Mucosa of descending colon (tissue), 3 donors: ENCODE results near the gene PXMP2. TPM values are rescaled to one million over a fixed set of nuclear protein-coding genes. Genes with fewer than 3 reads are reported as not detected.

ENCODE experiments used
- ATAC-seq: fragments of 200-7000 bp; cut with Tn5 transposase; one replicate; pipeline ENCODE4 v1.9.1; 2020; ENCODE audit warnings: mild to moderate bottlenecking, moderate library complexity
- DNase-seq, 3 donors: peaks; one replicate each; pipeline ENCODE4 v3.0.0-alpha.2; 2020
- H3K36me3 ChIP-seq: fragments of 200-600 bp; one replicate; pipeline ENCODE4 v1.8.0; 2021; ENCODE audit warnings: low read depth, mild to moderate bottlenecking
- H3K4me1 ChIP-seq: fragments of 200-600 bp; one replicate; pipeline ENCODE4 v1.8.0; 2021; ENCODE audit warnings: low read depth, mild to moderate bottlenecking
- H3K4me3 ChIP-seq: fragments of 200-600 bp; one replicate; pipeline ENCODE4 v1.8.0; 2021; ENCODE audit warnings: mild to moderate bottlenecking
- H3K9me3 ChIP-seq: fragments of 200-600 bp; one replicate; pipeline ENCODE4 v1.8.0; 2021; ENCODE audit warnings: mild to moderate bottlenecking
- intact Hi-C, 2 donors: fragments of 100-400 bp; cut with DNase I in 1 of 2; cut with micrococcal nuclease in 1 of 2; formaldehyde crosslinking; loops; one replicate each; pipeline versions ENCODE4 v1.11.0 to v1.11.1; 2022; cut with DNase I, micrococcal nuclease
- total RNA-seq, 3 donors: library from RNA; stranded (reverse); fragmentation: NEBNext Ultra II Directional in 2 of 3; extraction: Animal tissue kit (Norgen Biotek cat#: 25700) in 2 of 3; gene quantifications; one replicate each; pipeline versions ENCODE4 v1.2.1 to v1.2.4, GENCODE V29; 2021 to 2023
- TF ChIP-seq, protein P1 (sequence below): fragments of 200-600 bp; IDR thresholded peaks from one replicate; pipeline ENCODE4 v1.8.0; 2022; ENCODE audit warnings: antibody characterized with exemption, mild to moderate bottlenecking
- donor health status: DM: no; HTN: no; CAD: no; lungs with moderate emphysema.
- donor health status: DM: no; HTN: no; CAD: no.
- donor health status: DM: no; HTN: yes; CAD: no.

Gene PXMP2
- total RNA-seq, 3 donors from 2014 or later, result 52.1 to 141 (median 66.3) TPM

DNA sequence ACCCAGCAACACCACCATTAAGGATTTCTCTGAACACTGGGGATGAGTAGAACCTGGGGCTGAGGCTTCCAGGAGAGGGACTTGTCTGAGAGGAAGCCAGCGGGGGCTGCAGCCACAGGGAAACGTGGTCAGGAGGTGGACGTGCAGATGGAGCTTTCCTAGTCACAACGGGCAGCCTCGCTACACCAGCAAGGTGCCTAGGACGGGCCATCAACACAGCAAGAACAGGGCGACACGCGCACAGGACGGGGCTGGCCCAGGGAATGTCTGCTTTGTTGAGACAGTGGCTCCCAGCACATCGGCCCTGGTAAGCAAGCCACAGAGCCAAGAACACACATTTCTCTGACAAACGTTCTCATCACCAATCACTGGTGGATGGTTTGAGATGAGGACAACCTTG lies 49.0 kb downstream of the PXMP2 start:
- ATAC-seq, result no peak

DNA sequence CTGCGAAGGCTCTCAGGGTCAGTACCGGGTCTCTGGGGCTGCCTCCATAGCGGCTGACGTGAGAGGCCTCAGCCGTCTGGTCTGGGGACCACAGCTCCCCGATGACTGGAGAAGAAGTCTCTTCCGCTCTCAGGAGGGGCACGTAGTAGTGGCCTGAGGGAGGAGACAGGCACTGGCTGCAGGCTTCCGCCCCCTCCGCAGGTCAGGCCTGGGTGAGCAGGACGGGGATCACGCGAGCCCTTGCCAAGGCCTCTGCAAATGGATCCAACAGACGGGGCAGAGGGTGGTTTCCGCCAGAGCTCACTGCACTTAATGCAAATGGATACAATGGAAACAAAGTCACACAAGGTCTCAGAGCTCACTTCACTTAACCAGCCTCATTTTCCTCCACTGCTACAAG lies 49.5 kb downstream of the PXMP2 start:
- Histone ChIP-seq H3K36me3 (peaks cover 26% of the 10 kb centered on the region), H3K9me3 (no peaks in the 10 kb centered on the region), H3K4me1 (no peaks in the 10 kb centered on the region), H3K4me3 (no peak overlapping the region)
- intact Hi-C loops, result no loop called here
- ATAC-seq (no peak), DNase-seq (peak in 1 of 3 donors; percentile 27)
- TF ChIP-seq, protein P1, sequence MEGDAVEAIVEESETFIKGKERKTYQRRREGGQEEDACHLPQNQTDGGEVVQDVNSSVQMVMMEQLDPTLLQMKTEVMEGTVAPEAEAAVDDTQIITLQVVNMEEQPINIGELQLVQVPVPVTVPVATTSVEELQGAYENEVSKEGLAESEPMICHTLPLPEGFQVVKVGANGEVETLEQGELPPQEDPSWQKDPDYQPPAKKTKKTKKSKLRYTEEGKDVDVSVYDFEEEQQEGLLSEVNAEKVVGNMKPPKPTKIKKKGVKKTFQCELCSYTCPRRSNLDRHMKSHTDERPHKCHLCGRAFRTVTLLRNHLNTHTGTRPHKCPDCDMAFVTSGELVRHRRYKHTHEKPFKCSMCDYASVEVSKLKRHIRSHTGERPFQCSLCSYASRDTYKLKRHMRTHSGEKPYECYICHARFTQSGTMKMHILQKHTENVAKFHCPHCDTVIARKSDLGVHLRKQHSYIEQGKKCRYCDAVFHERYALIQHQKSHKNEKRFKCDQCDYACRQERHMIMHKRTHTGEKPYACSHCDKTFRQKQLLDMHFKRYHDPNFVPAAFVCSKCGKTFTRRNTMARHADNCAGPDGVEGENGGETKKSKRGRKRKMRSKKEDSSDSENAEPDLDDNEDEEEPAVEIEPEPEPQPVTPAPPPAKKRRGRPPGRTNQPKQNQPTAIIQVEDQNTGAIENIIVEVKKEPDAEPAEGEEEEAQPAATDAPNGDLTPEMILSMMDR, result no peak

More for the DNA sequence above, 49.0 kb downstream of the PXMP2 start:
- Histone ChIP-seq H3K36me3 (peaks cover 22% of the 10 kb centered on the region), H3K4me3 (no peak overlapping the region), H3K9me3 (no peaks in the 10 kb centered on the region), H3K4me1 (no peaks in the 10 kb centered on the region)
- DNase-seq, result peak in 1 of 3 donors; percentile 34
- TF ChIP-seq, protein P1, result no peak
- intact Hi-C loops, result no loop called here

DNA sequence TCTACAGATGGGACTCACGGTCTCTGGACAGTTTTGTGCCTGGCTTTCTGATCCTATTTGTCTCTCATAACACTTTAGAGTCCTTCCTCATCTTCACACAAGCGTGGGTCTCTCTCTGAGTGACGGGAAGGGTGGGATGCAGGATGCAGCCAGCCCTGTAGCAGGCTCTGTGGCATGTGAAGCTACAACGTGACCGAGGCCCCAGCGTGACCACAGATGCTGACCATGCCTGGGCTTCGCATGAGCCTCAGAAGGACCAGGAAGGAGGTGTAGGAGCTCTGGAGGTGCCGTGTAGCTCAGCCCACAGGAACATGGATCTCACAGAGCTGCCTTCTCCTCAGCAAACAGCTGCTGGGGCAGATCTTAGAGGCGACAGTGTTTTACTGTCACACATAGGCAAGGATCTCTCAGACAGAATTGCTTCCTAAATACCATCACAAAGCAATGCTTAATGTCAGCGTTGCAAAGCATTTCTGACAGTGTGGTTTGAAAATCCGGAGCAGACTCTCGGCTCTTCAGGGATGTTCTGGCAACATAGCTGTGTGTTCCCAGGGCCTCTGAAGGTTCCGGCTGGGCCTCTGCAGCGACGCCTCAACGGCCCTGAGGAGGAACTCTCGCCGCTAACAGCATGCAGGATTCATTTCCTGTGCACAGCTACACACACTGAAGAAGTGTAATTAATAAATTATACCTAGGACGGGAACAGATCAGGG lies 52.4 kb downstream of the PXMP2 start:
- ATAC-seq, result no peak
- TF ChIP-seq, protein P1, result no peak
- H3K36me3 ChIP-seq, result peaks cover 22% of the 10 kb centered on the region

DNA sequence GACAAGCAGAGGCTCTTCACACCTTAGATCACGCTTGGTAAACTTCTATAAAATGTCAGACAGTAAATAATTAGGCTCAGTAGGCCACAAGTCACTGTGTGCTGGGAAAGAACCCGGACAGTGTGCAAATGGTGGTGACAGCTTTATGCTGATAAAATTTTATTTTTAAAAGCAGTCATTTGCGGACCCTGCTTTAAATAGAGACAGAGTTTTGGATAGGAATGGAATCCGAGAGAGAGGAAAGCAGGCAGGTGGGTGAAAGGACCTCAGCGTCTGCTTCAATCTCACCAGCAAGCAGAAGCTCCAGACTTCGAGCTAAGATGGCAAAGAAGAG lies 52.9 kb downstream of the PXMP2 start:
- ATAC-seq (no peak), DNase-seq (no peak)
- Histone ChIP-seq H3K36me3 (peaks cover 17% of the 10 kb centered on the region), H3K4me3 (no peak overlapping the region), H3K4me1 (no peaks in the 10 kb centered on the region), H3K9me3 (no peaks in the 10 kb centered on the region)
- intact Hi-C loops, result no loop called here
- TF ChIP-seq, protein P1, result no peak

More for the DNA sequence above, 52.4 kb downstream of the PXMP2 start:
- no peak overlapping the region for H3K4me3 ChIP-seq
- H3K4me1 ChIP-seq, result no peaks in the 10 kb centered on the region
- DNase-seq, result peak in 1 of 3 donors; percentile 24
- H3K9me3 ChIP-seq, result no peaks in the 10 kb centered on the region
- intact Hi-C loops, result no loop called here

DNA sequence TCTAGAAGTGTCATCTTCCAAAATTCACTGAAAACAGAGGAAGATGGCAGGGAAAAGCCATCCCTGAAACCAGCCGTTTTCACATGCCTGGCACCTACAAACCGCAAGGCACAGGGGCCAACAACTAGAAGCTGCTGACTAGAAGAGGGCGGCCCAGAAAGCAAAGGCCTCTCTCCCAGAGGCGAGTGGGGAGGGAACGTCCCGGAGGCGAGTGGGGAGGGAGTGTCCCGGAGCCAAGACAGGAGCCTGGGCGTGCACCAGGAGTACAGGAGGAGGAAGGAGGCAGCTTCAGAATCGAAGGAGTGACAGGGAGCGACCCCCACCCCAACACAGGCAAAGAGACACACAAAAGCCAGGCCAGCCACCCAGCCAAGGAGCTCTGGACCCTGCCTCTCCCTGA lies 53.3 kb downstream of the PXMP2 start:
- ATAC-seq (no peak), DNase-seq (no peak)
- H3K9me3 ChIP-seq, result no peaks in the 10 kb centered on the region
- TF ChIP-seq, protein P1, result no peak
- no peak overlapping the region for H3K4me3 ChIP-seq
- no peaks in the 10 kb centered on the region for H3K4me1 ChIP-seq
- peaks cover 14% of the 10 kb centered on the region for H3K36me3 ChIP-seq
- intact Hi-C loops, result no loop called here
